Activated CD4-positive, alpha-beta T cell treated with anti-CD3 and anti-CD28 coated beads for 24 hours (primary cell): ENCODE data around the gene PIPOX.

Experiments
- DNase-seq, 2 donors: peaks; one replicate each; pipeline ENCODE4 v3.0.0-alpha.2; 2020; ENCODE audit warnings: low read depth in 2 of 2

The PIPOX gene, protein sequence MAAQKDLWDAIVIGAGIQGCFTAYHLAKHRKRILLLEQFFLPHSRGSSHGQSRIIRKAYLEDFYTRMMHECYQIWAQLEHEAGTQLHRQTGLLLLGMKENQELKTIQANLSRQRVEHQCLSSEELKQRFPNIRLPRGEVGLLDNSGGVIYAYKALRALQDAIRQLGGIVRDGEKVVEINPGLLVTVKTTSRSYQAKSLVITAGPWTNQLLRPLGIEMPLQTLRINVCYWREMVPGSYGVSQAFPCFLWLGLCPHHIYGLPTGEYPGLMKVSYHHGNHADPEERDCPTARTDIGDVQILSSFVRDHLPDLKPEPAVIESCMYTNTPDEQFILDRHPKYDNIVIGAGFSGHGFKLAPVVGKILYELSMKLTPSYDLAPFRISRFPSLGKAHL

DNA sequence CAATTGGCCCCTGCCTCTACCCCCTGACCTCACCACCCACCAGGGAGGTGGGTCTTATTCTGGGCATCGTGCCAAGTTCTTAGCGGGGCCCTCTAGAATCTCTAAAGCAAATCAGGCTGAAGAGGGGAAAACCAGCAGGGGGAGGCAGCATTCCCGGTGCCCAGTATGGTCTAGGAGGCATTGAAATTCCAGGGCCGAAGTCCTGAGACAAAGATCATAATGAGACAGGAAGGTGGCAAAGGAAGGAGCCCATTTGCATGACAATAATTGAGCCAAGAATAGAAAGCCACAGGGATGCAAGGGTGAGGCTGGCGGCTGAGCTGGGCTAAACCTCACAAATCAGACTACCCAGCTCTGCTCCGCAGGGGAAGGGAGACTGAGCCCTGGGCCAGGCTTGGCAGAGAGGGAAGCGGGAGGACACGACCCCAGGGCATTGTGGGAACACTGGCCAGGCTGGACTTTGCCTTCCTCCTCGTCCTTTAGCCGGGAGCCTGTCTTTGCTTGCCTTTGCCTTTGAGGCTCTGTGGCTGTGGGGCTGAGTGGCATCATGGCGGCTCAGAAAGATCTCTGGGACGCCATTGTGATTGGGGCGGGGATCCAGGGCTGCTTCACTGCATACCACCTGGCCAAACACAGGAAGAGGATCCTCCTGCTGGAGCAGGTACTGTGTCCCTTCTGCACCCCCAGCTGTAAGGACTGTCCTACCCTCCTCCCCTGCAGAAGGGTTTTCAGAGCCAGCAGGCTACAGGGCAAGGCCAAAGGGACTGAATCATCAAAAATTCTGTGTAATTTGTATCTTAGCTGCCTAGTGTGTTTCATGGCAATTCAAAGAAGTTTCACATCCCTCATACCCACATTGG is at the start of gene PIPOX:
Gene PIPOX, plus strand, starts transcription at position 463 of the 860 bp plus-strand sequence. Its CDS starts 85 bp downstream, at position 548.
- no peak for DNase-seq

DNA sequence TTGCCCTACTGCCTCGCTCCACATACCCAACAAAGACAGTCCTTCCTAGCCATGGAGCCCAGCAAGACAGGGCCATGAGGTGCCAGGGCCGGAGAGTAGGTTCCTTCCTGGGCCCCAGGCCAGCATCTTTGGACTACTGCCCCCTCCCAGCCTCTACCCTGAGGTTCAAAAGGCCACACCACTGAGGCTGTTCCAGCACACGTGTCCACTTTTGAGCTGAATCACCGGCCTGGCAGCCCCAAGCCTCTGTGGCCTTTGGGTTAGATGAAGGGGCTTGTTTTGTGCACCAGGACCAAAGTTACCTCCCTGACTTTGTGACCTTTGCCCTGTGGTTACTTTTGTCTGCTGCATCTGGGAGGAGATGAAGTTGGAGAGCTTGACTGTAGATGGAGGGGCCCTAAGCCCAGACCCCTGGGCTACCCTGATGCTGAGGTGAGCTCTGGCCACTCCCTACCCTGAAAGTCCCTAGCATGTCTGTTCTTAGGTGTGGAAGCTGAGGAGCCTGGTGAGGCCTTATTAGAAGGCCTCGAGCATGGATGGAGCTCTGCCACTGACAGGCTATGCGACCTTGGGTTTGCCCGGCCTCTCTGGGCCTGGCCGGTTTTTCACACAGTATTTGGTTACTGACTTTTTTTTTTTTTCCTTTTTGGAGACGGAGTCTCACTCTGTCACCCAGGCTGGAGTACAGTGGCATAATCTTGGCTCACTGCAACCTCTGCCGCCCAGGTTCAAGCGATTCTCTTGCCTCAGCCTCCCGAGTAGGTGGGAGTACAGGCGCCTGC is 49.1 kb upstream of the PIPOX start:
- DNase-seq: no peak

DNA sequence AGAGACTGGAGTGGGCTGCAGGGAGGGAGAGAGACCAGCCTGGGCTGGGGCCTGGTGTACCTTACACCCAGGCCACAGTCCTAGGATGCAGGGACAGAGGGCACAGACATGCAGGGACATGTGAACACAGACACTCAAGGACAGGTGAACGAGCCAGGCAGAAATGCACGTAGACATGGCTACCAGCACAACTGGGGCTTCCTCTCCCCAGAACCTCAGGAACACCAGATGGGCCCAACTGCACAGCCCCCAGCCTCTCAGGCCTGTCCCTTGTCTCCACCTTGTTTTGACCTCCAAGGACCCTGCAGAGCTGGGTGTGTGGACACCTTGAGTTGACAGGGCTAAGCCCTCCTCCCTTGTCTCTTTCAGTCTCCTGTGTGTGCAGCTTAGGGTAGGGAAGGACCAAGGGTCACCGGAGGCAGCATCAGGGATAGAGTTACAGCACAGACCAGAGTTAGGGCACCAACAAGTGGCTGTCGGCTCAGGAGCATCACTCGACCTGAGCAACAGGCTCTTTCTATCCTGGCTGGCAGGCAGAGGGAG is 46.3 kb upstream of the PIPOX start:
- DNase-seq: no peak

DNA sequence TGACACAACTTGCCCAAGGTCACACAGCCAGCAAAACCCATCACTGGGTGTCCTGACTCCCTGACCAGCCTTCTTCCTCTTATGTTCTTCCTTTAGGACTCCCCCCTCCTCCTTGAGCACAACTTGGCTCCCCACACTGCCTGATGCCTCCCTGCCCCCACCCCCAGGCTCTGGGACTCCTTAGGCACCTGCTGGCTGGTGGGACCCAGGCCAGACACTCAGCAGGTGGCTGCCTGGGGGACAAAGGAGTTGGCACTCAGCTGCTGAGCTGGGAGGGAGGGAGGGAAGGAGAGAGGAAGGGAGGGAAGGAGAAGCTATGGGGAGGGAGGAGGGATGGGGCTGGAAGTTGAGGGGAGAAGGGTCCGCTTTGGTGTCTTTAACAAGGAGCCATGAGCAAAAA is 45.1 kb upstream of the PIPOX start:
- DNase-seq: no peak

DNA sequence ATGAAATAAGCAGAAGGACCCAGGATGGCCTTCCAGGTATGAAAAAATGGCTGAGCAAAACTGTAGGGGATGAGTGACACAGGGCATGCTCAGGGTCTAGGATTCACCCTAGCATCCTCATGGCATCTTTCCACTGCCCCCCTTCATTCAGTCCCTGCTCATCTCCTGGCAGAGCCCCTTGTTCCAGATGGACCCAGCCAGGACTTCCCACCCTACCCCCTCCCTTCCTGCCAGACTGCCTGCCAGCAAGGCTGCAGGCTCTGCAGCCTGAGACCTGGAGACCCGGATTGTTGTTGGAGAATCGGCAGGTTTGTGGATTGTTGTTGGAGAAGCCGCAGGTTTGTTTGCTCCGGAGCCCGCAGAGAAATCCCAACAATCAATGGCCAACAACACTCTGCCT is 43.7 kb upstream of the PIPOX start:
- no peak for DNase-seq

DNA sequence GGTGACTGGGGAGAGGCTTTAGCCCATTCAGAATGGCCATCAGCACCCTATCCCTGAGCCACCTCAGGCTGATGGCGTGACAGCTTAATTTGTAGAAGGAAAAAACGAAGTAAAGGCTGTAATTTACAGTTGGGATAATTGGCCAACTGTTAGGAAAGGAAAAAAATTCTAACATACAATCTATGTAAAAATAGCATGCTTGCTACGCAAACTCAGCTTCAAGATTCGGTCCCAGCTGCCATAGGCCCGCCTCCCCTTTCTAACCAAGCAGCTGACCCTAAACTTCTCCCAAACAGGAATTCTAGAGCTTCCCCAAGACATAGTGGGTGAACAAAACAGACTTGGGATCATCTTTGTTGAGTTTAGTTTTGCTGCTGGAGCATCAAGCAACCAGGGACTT is 42.0 kb upstream of the PIPOX start:
- DNase-seq: no peak

DNA sequence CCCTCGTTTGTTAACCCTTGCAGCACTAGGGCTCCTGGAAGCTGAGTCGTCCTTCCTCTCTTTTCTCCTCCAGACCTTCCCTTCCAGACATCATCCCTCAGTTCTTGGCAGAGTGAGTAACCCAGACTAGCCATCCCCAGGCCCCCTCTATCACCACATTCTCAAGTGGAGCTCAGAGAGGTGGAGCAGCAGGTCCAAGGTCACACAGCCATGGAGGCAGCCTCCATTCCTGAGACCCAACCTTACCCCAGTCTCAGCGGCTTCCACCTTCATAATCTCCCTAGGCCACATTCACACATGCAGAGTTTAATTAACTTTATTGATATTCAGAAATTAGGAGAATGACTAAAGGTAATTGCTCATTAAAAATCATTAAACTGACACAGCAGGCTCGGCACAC is 40.1 kb upstream of the PIPOX start:
- no peak for DNase-seq

DNA sequence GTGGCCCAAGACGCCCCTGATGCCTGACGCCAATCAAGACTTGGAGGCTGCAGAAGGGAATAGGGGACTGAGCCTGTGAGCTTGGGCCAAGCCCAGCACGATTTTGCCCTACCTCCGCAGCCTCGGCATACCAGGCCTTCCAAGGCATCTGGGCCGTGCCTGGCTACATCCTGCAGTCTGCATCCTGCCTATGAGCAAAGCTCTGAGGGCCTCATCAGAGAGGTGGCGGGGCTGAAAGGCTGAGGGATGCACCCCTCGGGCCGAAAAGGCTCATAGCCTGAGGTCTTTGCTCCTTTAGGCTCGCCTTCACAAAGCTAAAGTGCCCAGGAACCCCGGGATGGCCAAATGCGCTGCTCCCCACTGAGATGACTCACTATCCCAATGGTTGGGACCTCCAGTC is 39.7 kb upstream of the PIPOX start:
- no peak for DNase-seq

DNA sequence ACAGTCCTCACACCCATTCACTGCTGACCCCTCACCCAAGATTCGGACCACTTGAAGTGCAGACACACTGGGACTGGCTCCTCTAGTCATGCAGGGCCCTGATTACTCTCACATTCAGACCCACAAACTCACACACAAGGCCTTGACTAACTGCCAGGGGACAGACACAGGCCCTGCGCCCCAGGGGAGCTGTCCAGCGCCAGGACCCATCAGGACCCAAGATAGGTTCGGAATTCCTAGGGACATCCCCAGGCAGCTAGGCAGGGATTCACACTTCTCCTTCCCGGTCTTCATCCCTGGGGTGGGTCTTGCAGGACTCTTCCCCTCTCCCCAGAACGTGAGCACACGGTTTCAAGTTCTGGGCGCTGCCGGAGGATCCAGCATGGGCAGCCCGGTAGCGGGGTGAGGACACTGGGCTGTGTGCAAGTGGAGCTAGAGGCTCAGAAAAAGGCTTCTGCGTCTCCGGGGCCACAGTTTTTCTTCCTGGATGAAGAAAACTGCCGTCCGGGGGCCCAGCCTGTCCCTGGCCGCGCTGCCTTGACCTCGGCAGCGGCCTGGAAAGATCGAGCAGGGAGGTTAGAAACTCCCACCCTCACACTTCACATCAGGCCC is 38.8 kb upstream of the PIPOX start:
- no peak for DNase-seq

DNA sequence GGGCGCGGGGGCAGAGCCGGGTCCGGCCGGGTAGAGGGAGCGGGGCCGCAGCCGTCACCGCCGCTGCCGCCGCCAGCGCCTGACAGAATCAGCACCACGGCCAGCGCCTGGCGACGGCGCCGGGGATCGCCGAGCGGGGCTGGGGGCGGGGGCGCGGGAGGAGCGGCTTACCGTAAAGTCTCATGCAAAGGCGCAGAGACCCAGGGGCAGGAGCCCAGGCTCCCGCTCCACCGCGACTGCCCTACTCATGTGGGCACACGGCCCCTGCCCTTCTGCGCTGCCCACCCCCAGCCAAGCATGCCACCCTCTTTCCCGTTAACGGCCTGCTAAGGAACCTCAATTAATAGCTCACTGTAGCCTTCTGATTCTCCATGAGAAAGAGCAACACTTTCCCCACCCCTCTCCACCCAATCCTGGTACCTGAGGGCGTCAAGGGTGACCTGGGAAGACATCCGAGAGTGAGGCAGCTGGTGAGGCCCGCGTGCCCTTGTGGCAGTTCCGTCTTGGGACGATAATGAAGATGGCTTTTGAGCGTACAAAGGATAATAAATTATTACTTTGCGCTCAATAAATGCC is 36.9 kb upstream of the PIPOX start, which contains the start of gene SEZ6:
Gene SEZ6, minus strand, starts transcription at position 98 of the 576 bp plus-strand sequence. CDS start 164 bp downstream, outside the sequence.
- peak; percentile 55 to 68 for DNase-seq

DNA sequence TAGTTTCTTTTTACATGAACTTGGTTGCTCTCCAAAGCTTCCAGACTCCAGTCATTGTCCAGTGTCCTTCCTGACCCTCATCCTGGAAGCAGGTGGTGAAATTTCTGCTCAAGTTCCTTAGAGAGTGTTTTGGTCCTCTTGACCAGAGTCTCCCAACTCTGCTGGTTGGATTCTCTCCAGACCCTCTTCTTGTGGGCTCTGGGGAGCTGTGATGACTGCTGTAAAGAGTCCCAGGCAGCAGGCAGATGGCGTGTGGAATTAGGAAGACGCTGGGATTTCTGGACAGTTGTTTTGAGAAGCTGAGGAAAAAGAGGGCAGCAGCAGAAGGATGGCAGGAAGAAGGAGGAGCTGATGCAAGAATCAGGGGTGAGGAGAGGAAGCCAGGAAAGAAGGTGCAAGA is 35.5 kb upstream of the PIPOX start:
- DNase-seq: no peak

DNA sequence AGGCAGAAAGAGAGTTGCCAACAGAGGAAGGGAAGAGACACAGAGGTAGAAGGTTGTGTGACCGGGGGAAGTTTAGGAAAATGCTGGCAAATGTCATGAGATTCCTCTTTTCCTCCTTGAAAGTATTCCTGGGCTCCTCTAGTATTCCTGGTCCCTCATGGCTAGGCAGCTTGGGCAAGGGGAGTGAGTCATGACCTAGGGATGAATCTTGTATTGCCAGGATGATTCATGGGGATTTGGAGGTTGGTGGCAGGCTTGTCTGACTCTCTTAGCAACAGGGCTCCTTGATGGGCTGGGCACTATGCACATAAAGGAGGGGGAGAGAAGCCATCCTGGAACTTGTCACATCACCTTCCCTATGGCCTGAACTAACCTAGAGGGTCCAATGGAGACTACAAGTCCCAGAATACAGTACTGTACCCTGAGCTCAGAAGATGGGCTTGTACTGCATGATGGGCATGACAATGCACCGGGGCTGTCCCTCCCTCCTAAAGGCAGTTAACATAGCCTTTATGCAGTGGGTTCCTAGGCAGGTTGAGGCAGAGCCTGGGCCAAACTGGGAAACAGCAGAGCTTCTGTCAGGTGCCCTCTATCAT is 35.0 kb upstream of the PIPOX start:
- no peak for DNase-seq

DNA sequence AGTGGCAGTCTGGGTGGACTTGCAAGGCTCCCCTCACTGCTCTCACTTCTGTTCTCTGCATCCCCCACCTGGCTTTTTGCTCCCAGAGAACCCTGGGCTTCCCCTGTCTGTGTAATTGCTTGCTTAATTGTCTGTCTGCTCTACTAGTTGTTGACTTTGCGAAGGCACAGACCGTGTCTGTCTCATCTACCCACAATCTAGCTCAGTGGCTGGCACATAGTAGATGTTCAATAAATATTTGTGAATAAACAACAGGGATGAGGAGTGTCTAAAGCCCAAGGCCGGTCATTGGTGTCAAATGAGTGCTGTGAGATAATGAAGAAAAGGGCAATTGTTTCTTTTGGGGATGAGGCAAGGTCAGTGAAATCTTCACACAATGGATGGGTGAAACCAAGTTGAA is 34.4 kb upstream of the PIPOX start:
- DNase-seq: no peak

DNA sequence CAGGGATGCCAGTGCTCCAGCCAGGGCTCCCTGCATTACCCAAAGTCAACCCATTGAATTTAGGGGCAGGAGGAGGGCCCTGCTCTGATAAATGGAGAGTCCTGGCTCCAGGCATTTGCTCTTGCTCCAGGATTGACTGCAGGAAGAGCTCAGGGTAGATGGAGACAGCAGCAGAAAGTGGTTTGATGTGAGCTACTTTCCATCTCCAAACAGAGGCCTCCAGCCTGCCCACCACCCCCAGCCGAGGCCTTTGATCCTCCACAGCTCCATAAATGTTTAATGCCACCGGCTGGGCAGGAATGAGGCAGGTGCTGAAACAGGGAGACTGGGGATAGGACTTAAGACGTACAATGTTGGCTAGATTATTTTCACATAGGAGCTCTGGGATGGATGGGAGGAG is 32.8 kb upstream of the PIPOX start:
- no peak for DNase-seq

DNA sequence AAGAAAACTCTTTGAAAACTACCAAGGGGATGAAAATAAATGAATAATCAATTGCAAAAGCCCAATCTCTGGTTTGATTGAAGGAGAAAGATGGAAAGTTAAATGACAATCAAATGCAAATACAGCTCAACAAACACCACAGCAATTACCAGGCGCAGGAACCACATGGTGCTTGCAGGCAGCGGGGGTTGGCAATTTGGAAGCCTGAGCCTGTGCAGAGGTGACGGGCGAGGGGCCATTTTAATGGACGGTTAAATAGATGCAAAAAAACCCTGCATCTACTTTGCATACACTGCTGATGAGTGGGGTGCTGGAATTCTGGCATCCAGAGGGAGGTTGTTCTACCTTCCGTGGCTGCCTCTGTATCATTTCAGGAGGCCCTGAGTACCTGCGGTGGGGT is 32.4 kb upstream of the PIPOX start:
- DNase-seq: no peak

DNA sequence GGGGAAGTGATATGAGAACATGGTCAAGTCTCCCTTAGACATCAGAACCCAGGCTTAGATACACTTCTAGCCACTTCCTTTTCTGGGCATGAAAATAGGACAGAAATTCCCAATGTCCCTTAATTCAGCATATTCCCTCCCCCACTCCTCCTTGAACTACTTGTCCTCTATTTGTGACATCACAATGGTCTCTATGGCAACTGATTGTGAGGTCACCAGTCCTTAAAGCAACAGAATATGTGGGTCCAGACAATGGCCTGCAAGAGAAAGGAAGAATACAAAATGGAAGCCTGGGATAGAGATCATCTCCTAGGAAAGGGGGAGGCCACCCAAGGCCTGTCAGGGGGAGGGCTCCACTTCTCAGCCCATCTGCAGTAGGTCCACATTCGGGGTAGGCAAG is 30.4 kb upstream of the PIPOX start:
- DNase-seq: no peak

DNA sequence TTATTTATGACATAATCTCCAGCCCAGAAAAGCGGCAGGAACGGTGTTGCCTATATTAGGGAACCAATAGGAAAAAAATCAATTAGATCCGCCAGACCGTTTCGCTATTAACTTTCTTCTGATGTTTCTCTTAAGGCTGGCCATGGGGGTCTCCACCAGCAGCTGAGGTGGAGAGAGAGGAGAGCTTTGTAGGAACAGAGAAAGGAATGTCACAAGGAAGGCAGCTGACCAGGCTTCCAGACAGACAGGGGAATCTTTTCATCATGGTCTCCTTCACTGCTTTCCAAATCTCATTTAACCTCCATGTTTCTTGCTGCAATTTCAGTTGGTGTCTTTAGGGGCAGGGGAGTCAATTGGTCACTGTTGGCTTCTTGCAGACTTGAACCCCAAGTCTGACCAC is 28.2 kb upstream of the PIPOX start:
- DNase-seq: no peak

DNA sequence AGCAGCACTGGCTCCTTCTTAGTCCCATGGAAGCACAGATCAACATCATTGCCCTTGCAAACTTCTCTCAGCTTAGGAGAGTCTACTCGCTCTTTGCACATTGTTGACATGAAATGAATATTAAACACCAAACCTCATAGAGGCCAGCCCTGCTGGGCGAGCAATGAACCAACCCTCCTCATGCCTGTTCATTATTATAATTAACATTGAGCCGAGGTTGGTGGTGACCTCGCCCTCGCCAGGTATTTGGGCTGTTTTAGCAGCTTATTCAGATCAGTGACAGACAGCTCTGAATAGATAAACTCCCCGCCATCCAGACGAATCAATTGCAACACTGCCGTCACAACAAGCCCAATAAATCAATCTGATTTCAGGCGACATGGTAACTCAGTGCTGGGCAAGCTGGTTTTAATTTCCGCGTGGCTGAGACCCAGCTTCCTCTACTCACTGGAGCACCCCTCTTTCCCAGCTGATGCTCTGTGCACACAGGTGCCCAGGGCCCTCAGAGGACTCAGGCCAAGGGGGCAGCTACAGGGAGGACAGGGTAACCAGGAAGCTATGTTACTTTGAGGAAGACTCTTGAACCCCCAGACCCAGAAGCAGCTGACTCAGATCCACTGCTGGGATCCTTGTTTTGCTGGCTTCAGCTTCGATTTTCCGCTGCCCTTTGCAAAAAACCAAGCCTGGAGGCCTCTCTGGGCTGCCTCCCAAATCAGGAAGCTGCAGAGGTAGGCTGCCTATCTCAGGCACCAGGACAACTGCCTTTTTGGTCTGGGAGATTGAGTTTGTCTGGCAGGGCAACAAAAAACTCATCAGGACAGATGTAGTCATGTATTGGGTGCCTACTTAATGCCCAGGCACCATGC is 26.4 kb upstream of the PIPOX start:
- no peak for DNase-seq

DNA sequence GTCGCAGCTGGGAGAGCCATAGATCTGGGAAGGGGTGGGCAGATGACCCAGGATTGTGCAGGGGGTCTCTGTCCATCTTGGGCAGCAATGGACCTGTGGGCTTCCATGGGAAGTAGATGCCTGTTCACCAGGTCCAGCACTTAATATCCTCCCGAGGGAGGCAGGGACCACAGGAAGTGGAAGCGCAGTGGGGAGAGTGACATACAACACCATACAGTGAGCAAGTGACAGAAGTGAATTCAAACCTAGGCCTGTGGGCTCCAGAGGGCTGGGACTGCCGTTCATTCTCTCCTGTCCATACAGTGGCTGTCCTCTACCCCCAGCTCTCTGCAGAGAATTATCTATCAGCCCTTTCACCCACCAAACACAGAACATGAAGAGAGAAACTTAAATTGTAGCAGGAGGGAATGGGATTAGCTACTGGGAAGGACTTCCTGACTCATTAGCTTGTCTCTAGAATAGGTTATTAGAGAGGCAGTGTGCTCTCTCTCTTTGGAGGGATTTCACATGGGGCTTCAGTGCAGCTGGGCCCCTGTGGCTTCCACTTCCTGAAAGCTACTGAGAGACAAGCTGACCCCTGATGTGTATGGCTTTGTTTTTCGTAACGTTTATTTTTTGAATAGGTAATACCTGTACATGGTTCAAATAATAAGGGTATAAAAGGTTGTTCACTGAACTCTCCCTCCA is 24.0 kb upstream of the PIPOX start:
- no peak for DNase-seq
